Suppressor macrophage treated with lipopolysaccharide for 4 hours (primary cell): ENCODE data around the gene TCP11L1.
"Not testable (repeated sequence)": the region's sequence is repeated elsewhere in the genome, so short reads cannot be mapped to it uniquely, and the experiment has no call there.

Experiments
- DNase-seq: peaks from one replicate; pipeline ENCODE4 v3.0.0-alpha.2; 2020

The TCP11L1 gene

DNA sequence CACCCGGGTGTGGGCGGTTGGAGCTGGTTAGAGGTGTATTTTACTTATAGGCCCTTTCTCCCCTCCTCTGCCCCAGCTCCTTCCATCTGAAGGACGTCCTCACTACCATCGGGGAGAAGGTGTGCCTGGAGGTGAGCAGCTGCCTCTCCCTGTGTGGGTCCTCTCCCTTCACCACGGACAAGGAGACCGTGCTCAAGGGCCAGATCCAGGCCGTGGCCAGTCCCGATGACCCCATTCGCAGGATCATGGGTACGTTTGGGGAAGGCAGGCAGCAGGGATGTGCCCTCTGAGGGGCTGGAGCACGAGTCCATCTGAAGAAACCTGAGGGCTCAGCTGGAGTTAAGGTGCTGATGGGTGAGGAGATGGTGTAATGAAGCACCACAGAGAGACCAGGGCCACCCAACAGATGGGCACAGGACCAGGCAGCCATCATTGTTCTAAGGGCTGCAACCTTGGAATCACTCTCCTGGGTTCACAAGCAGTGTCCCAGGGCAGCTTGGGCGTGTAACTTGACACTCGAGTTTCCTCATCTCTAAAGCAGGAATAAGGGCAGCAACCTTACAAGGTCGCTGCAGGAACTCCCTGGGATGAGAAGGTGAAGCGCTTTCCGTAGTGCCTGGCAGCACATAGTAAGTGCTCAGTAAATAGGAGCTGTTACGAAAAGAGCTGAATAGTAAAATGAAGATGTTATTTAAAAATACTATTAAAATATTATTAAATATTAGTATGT lies 29.4 kb downstream of the TCP11L1 start:
- DNase-seq, result no peak

DNA sequence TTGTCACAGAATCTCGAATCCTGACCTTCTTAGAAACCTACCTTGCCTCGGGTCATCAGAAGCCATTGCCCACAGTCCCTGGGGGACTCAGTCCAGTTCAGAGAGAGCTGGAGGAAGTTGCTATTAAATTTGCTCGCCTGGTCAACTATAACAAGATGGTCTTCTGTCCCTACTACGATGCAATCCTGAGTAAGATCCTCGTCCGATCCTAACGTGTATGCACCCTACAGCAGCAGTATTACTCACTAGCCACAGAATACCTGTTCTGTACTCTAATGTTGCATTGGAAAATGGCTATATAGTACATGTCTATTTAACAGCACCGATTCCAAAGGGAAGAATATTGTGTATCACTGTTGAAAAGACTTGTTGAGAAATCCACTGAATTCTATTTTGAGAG lies 33.1 kb downstream of the TCP11L1 start:
- no peak for DNase-seq

DNA sequence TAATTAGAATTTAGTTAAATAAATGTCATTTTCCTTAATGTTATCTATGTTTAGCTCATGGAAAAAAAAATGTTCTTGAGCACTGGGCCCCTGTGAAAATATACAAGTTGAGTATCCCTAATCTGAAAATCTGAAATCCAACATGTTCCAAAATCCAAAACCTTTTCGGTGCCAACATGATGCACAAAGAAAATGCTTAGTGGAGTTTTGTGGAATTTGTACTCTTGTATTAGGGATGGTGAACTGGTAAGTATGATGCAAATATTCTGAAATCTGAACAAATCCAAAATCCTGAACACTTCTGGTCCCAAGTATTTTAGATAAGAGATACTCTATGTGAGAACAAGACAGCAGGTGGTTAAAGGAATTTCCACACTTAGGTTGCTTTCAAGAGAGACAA lies 44.5 kb downstream of the TCP11L1 start:
- DNase-seq, result no peak

DNA sequence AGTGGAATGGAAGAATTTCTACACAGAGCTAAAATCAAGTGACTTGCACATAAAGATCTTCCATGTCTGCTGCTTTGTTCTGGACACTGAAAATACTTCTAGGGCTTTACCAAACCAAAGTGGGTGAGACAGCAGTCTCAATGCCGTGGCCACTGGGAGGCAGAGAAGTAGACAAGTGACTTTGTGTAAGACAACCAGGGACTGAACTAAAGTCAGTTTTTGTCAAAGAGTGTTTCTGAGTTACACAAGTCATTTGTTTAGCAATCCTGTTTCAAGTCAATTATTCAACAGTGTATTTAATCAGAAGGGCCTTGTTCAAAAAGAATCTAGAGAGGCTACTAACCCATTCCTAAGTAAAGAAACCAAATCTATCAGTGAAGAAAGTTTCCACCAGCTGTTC lies 46.6 kb downstream of the TCP11L1 start:
- no peak for DNase-seq

DNA sequence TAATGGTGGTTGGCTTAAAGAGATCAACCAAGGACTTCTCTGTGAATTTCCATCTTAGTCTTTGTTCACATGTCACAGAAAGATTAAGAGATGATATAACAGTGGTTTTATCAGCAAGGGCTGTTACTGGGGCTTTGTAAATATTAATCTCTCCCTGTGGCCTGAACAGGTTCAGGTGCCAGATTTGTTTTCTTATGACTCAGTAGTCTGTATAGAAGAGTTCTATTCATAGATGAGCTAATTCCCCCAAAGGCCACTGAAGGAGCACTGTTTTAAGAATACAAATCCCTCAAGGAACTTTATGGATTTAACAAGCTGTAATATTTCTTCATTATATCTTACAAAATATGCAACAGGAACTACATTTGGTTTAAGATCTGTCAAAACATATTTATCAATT lies 50.4 kb downstream of the TCP11L1 start:
- no peak for DNase-seq

DNA sequence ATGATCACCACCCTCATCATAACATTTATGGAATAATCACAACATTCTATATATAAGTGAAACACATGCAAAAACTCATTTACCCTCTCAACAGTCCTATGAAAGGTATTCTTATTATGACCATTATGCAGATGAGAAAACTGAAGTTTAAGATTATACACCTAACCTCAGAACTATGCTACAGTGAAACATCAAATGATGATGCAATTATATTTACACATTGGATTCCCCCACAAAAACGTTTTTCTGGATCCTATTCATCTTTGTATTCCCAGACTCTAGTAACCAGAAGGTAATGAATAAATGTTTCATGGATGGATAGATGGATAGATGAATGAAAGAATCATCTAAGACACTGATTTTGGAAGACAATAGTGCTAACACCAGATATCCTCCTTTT lies 54.8 kb downstream of the TCP11L1 start:
- DNase-seq, result no peak

DNA sequence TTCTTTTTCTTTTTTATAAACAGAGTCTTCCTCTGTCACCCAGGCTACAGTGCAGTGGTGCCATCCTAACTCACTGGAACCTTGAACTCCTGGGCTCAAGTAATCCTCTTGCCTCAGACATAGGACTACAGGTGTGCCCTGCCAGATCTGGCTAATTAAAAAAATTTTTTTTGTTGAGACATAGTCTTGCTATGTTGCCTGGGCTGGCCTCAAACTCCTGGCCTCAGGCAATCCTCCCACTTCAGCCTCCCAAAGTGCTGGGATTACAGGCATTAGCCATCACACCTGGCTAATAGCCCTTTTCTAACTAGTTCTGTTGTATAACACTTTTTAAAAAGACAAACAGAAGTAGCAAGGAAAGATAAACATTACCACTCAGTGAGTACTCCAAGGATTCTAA lies 64.5 kb downstream of the TCP11L1 start:
- no peak for DNase-seq

DNA sequence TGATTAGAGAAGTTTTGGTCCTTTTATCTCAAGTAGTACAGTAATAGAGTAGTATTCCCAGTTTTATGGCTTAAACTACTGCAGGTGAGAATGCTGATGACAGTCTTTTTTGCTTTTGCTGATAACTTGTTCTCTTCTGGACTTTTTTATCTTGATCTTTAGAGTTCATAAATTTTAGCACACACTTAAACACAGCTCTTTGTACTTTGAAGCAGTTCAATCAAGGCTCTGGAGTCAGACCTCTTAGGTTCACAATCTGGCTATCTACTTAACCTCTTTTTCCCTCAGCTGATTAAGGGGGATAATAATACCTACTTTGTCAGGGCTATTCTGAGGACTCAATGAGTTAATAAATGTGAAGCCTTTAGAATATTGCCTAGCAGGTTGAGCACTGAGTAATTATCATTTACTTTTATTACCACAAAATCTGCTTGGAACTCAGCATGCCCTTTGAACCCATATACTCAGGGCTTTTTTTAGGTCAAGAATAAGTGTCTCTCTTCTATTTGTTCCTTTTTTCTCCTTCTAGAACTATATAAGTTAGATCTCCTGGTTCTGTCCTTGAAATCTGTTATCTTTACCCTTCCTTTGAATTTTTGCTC lies 70.0 kb downstream of the TCP11L1 start:
- DNase-seq, result no peak

DNA sequence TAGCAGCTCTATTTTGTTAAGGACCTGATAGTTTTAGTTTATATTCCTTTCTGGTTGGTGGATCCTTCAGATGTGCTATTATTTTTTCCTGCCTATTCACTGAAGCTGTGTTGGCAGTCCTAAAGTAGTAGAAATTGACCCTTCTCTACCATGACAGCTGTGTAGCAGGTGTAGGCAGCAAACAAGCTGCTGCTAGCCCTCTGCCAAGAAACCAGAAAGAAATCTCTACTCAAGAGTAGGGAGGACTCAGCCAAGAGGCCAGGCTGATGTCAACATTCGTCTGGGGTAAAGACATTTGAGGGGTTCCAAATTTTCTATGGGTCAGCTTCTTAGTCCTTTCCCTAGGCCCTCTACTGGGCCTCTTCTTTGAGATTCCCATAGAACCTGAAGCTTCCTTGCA lies 70.7 kb downstream of the TCP11L1 start:
- DNase-seq, result no peak

DNA sequence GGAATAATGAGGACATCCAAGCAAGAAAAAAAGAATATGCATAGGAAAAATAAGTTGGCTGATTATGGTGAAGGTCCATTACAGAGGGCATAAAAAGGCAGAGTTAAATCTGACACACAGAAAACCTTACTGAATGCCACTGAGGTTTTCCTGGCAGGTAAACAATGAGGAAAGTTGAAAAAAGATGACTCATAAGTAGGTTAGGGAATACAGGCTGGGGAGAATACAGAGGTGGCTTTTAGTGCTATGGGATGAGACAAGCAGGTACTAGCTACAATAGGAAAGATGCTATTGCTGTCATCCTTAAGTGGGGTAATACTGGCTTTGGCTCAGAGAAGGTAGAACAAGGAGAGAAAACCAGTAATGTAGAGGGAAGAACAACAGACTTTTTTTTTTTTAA lies 77.2 kb downstream of the TCP11L1 start:
- no peak for DNase-seq

DNA sequence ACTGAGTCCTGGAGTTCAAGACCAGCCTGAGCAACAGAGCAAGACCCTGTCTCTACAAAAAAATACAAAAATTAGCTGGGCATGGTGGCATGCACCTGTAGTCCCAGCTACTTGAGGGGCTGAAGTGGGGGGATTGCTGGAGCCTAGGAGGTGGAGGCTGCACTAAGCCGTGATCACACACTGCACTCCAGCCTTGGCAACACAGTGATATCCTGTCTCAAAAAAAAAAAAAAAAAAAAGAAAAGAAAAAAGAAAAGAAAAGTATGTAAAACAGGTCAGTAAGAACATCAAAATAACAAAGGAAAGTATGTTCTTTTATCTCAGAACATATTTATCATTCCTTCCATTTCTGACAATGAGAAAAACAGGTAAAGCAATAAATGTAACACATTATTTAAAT lies 83.3 kb downstream of the TCP11L1 start:
- DNase-seq, result not testable (repeated sequence)
